HUES6 (cell line): Measurements from ENCODE around the gene GSTT2B.
"Not testable (repeated sequence)": the region's sequence is repeated elsewhere in the genome, so short reads cannot be mapped to it uniquely, and the experiment has no call there.

ENCODE experiments used
- H3K27ac ChIP-seq: 2 replicates; pipeline ENCODE4 v1.7.0; 2013; ENCODE audit warnings: low read depth, mild to moderate bottlenecking, low read length, inconsistent platforms
- H3K27me3 ChIP-seq: 2 replicates; pipeline ENCODE4 v1.6.1; 2013; ENCODE audit warnings: low read length; ENCODE audit not compliant: control insufficient read depth, insufficient read depth
- H3K36me3 ChIP-seq: 2 replicates; pipeline ENCODE4 v1.6.1; 2013; ENCODE audit warnings: low read length; ENCODE audit not compliant: control insufficient read depth, insufficient read depth
- H3K4me1 ChIP-seq: 2 replicates; pipeline ENCODE4 v1.6.1; 2013; ENCODE audit warnings: low read length; ENCODE audit not compliant: control insufficient read depth, insufficient read depth
- H3K4me3 ChIP-seq: 2 replicates; pipeline ENCODE4 v1.5.1; 2013; ENCODE audit warnings: low read depth, low read length
- H3K9ac ChIP-seq: one replicate; pipeline ENCODE4 v1.6.1; 2013; ENCODE audit warnings: mild to moderate bottlenecking, low read length
- H3K9me3 ChIP-seq: 2 replicates; pipeline ENCODE4 v1.6.1; 2013; ENCODE audit warnings: low read depth, low read length; ENCODE audit not compliant: control insufficient read depth, insufficient read depth

The GSTT2B gene

GRCh38 chr22:23911318-23911980 lies 49.5 kb downstream of the GSTT2B start:
- peaks cover 38% of the 10 kb centered on the region for H3K4me1 ChIP-seq
- no peak overlapping the region for H3K4me3 ChIP-seq
- no peak overlapping the region for H3K27ac ChIP-seq

GRCh38 chr22:23910496-23911190 lies 50.4 kb downstream of the GSTT2B start:
- H3K9ac ChIP-seq, result no peak overlapping the region
- H3K27me3 ChIP-seq, result no peaks in the 10 kb centered on the region
- H3K36me3 ChIP-seq, result no peaks in the 10 kb centered on the region
- no peak overlapping the region for H3K4me3 ChIP-seq
- peaks cover 39% of the 10 kb centered on the region for H3K4me1 ChIP-seq
- H3K27ac ChIP-seq, result no peak overlapping the region
- H3K9me3 ChIP-seq, result peaks cover 11% of the 10 kb centered on the region

More at GRCh38 chr22:23911318-23911980, 49.5 kb downstream of the GSTT2B start:
- no peak overlapping the region for H3K9ac ChIP-seq
- no peaks in the 10 kb centered on the region for H3K36me3 ChIP-seq
- peaks cover 11% of the 10 kb centered on the region for H3K9me3 ChIP-seq
- no peaks in the 10 kb centered on the region for H3K27me3 ChIP-seq

GRCh38 chr22:23909296-23909898 lies 51.6 kb downstream of the GSTT2B start:
- Histone ChIP-seq H3K4me3 (no peak overlapping the region), H3K4me1 (peaks cover 39% of the 10 kb centered on the region), H3K27ac (no peak overlapping the region), H3K9ac (peak overlapping the region; percentile 25), H3K27me3 (0 out of 2 replicates have a peak, but pooled peaks cover 3% of the 10 kb centered on the region), H3K36me3 (no peaks in the 10 kb centered on the region), H3K9me3 (peaks cover 11% of the 10 kb centered on the region)

GRCh38 chr22:23908587-23909205 lies 52.3 kb downstream of the GSTT2B start:
- Histone ChIP-seq H3K9ac (peak overlapping the region; percentile 25), H3K27ac (no peak overlapping the region), H3K9me3 (peaks cover 11% of the 10 kb centered on the region), H3K36me3 (no peaks in the 10 kb centered on the region), H3K4me1 (peaks cover 36% of the 10 kb centered on the region), H3K27me3 (0 out of 2 replicates have a peak, but pooled peaks cover 3% of the 10 kb centered on the region), H3K4me3 (no peak overlapping the region)

GRCh38 chr22:23907423-23907822 lies 53.6 kb downstream of the GSTT2B start:
- H3K9me3 ChIP-seq, H3K27ac ChIP-seq, H3K36me3 ChIP-seq, H3K27me3 ChIP-seq: not testable (repeated sequence)
- Histone ChIP-seq H3K4me1 (peaks cover 30% of the 10 kb centered on the region), H3K4me3 (0 out of 2 replicates have a peak overlapping the region, but pooled peaks have one; percentile 18), H3K9ac (peak overlapping the region; percentile 38)
